Measurements from ENCODE around the gene MEMO1.
"Not testable (repeated sequence)": the region's sequence is repeated elsewhere in the genome, so short reads cannot be mapped to it uniquely, and the experiment has no call there.

MEMO1 gene

DNA sequence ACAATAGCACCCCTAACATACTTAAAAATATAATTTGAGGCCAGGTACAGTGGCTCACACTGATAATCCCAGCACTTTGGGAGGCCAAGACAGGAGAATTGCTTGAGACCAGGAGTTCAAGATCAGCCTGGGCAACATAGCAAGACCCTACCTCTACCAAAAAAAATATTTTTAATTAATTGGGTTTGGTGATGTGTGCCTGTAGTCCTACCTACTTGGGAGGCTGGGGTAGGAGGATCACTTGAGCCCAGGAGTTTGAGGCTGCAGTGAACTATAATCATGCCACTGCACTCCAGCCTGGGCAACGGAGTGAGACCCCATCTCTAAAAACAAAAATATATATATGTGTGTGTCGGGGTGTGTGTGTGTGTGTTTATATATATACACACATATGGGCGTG lies 91.3 kb downstream of the MEMO1 start:
- H3K36me3 ChIP-seq (ENCODE audit: control insufficient read depth in 1 of 2, insufficient read depth in 2 of 2, low read length in 2 of 2) = peaks cover 0 to 4% of the 10 kb centered on the region in 2 experiments
- H4K8ac ChIP-seq (ENCODE audit: low read depth, low read length) = no peak overlapping the region
- no peak overlapping the region for H4K91ac ChIP-seq (ENCODE audit: low read depth, low read length)
- H2AK5ac ChIP-seq (ENCODE audit: low read length) = no peak overlapping the region
- no peaks in the 10 kb centered on the region for H3K9me3 ChIP-seq (ENCODE audit: insufficient read depth, low read depth, low read length)
- H3K27me3 ChIP-seq (ENCODE audit: insufficient read depth, low read length) = no peaks in the 10 kb centered on the region
- no peaks in the 10 kb centered on the region for H3K79me2 ChIP-seq (ENCODE audit: control insufficient read depth, insufficient read depth, low read length, poor library complexity)
- no peak overlapping the region for H3K23ac ChIP-seq (ENCODE audit: low read length)
- no peak overlapping the region for H3K14ac ChIP-seq (ENCODE audit: low read length)
- no peak overlapping the region for H4K12ac ChIP-seq (ENCODE audit: low read depth, low read length)
- no peak overlapping the region for H2BK5ac ChIP-seq (ENCODE audit: low read depth, low read length, poor library complexity)
- WGBS (ENCODE audit: extremely low coverage, insufficient coverage, insufficient read length) = no CpG with 5 or more reads among the region's 3 CpGs
- no peak overlapping the region for H3K4me2 ChIP-seq (ENCODE audit: low read length)
- no peak overlapping the region for H3K9ac ChIP-seq (ENCODE audit: low read length)
- no peak overlapping the region for H3K4me3 ChIP-seq (ENCODE audit: low read depth, low read length)
- no peak overlapping the region for H2BK120ac ChIP-seq (ENCODE audit: insufficient read depth, low read length, poor library complexity)
- no peak overlapping the region for H2AFZ ChIP-seq (ENCODE audit: insufficient read depth, low read length, poor library complexity)
- no peak overlapping the region for H2BK12ac ChIP-seq (ENCODE audit: low read length)
- H3K18ac ChIP-seq (ENCODE audit: low read length) = no peak overlapping the region
- no peak overlapping the region for H3K27ac ChIP-seq (ENCODE audit: low read depth, low read length)
- DNase-seq = no peak
- H3K4ac ChIP-seq (ENCODE audit: low read depth, low read length) = no peak overlapping the region
- H3K79me1 ChIP-seq (ENCODE audit: low read length) = no peaks in the 10 kb centered on the region
- H3K4me1 ChIP-seq (ENCODE audit: control insufficient read depth in 1 of 2, insufficient read depth in 2 of 2, low read length in 2 of 2) = no peaks in the 10 kb centered on the region

DNA sequence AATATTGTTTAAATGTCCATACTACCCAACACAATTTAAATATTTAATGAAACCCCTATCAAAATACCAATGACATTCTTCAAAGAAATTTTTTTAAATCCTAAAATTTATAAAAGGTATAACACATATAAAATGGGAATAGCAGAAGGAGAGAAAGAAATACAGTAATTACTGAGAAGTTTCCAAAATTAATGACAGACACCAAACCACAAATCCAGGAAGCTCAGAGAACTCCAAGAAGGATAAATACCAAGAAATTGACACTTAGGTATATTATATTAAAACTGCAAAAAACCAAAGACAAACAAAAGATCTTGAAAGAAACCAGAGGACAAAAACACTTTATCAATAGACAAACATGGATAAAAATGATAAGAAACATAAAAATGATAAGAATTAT lies 101.1 kb downstream of the MEMO1 start:
- Histone ChIP-seq H3K9ac (ENCODE audit: low read length) (no peak overlapping the region), H3K4me1 (ENCODE audit: control insufficient read depth in 1 of 2, insufficient read depth in 2 of 2, low read length in 2 of 2) (no peaks in the 10 kb centered on the region), H3K27ac (ENCODE audit: low read depth, low read length) (no peak overlapping the region), H3K18ac (ENCODE audit: low read length) (no peak overlapping the region), H4K8ac (ENCODE audit: low read depth, low read length) (no peak overlapping the region), H3K23ac (ENCODE audit: low read length) (no peak overlapping the region), H4K91ac (ENCODE audit: low read depth, low read length) (no peak overlapping the region), H3K79me2 (ENCODE audit: control insufficient read depth, insufficient read depth, low read length, poor library complexity) (no peaks in the 10 kb centered on the region), H2AFZ (ENCODE audit: insufficient read depth, low read length, poor library complexity) (no peak overlapping the region), H2AK5ac (ENCODE audit: low read length) (no peak overlapping the region), H3K4me2 (ENCODE audit: low read length) (no peak overlapping the region), H3K27me3 (ENCODE audit: insufficient read depth, low read length) (no peaks in the 10 kb centered on the region), H2BK5ac (ENCODE audit: low read depth, low read length, poor library complexity) (no peak overlapping the region), H3K79me1 (ENCODE audit: low read length) (no peaks in the 10 kb centered on the region), H2BK12ac (ENCODE audit: low read length) (no peak overlapping the region), H3K36me3 (ENCODE audit: control insufficient read depth in 1 of 2, insufficient read depth in 2 of 2, low read length in 2 of 2) (peaks cover 3 to 5% of the 10 kb centered on the region in 2 experiments), H2BK120ac (ENCODE audit: insufficient read depth, low read length, poor library complexity) (no peak overlapping the region), H3K9me3 (ENCODE audit: insufficient read depth, low read depth, low read length) (no peaks in the 10 kb centered on the region), H4K12ac (ENCODE audit: low read depth, low read length) (no peak overlapping the region), H3K4ac (ENCODE audit: low read depth, low read length) (no peak overlapping the region), H3K4me3 (ENCODE audit: low read depth, low read length) (no peak overlapping the region), H3K14ac (ENCODE audit: low read length) (no peak overlapping the region)
- no peak for DNase-seq

DNA sequence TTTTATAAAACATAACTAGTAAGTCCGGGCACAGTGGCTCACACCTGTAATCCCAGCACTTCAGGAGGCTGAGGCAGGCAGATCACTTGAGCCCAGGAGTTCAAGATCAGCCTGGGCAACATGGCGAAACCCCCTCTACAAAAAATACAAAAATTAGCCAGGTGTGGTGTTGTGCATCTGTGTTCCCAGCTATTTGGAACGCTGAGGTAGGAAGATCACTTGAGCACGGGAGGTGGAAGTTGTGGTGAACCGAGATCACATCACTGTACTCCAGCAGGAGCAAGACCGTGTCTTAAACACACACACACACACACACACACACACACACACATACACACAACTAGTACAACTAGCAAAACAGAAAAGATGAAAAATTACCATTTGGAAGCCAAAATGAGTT lies 103.3 kb downstream of the MEMO1 start:
- H3K79me2 ChIP-seq (ENCODE audit: control insufficient read depth, insufficient read depth, low read length, poor library complexity); H3K4me2 ChIP-seq (ENCODE audit: low read length); H2AFZ ChIP-seq (ENCODE audit: insufficient read depth, low read length, poor library complexity); H4K91ac ChIP-seq (ENCODE audit: low read depth, low read length); H3K36me3 ChIP-seq (ENCODE audit: control insufficient read depth in 1 of 2, insufficient read depth in 2 of 2, low read length in 2 of 2); H3K27ac ChIP-seq (ENCODE audit: low read depth, low read length); H2BK12ac ChIP-seq (ENCODE audit: low read length); H3K18ac ChIP-seq (ENCODE audit: low read length); H3K23ac ChIP-seq (ENCODE audit: low read length); H3K4me3 ChIP-seq (ENCODE audit: low read depth, low read length); H3K27me3 ChIP-seq (ENCODE audit: insufficient read depth, low read length); H3K4ac ChIP-seq (ENCODE audit: low read depth, low read length); H3K79me1 ChIP-seq (ENCODE audit: low read length); H4K12ac ChIP-seq (ENCODE audit: low read depth, low read length); H2AK5ac ChIP-seq (ENCODE audit: low read length); H3K4me1 ChIP-seq (ENCODE audit: control insufficient read depth in 1 of 2, insufficient read depth in 2 of 2, low read length in 2 of 2); H3K9me3 ChIP-seq (ENCODE audit: insufficient read depth, low read depth, low read length); H3K14ac ChIP-seq (ENCODE audit: low read length); H3K9ac ChIP-seq (ENCODE audit: low read length); H2BK120ac ChIP-seq (ENCODE audit: insufficient read depth, low read length, poor library complexity); DNase-seq; H2BK5ac ChIP-seq (ENCODE audit: low read depth, low read length, poor library complexity); H4K8ac ChIP-seq (ENCODE audit: low read depth, low read length): not testable (repeated sequence)
- WGBS (ENCODE audit: extremely low coverage, insufficient coverage, insufficient read length) = no CpG with 5 or more reads among the region's 6 CpGs

DNA sequence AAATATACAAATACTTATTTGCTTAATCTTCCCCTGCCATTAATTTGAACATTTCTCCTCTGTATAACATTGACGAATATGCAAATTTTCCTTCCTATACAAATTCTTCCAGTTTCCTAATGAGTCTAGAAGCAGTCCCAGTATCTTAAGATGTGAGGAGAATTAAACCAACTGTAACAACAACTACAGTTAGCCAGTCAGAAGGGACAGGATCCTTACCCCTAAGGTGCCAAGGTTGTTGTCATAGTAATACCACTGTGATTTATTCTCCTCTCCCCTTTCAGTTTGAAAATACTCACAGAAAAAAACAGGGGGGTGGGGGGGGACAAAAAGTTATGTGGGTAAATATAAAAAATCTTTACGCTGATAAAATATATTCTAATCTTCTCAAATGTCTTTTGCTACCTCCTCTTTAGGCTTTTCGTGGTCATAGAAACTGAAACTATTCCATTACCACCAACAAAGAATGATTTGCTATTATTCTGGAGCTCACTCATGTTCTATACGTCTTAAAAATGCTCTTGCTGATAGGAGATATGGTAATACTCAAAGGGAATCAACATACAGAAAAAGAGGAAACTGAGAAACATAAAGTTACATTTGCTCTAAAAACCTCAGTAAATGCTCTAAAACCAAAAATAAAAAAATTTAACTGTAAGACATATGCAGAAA lies 107.6 kb downstream of the MEMO1 start:
- H3K4me2 ChIP-seq (ENCODE audit: low read length) = no peak overlapping the region
- H2AFZ ChIP-seq (ENCODE audit: insufficient read depth, low read length, poor library complexity) = no peak overlapping the region
- WGBS (ENCODE audit: extremely low coverage, insufficient coverage, insufficient read length) = no CpG with 5 or more reads among the region's 4 CpGs
- H3K36me3 ChIP-seq (ENCODE audit: control insufficient read depth in 1 of 2, insufficient read depth in 2 of 2, low read length in 2 of 2) = peaks cover 8% of the 10 kb centered on the region in 2 experiments
- H3K27ac ChIP-seq (ENCODE audit: low read depth, low read length) = no peak overlapping the region
- H3K79me1 ChIP-seq (ENCODE audit: low read length) = no peaks in the 10 kb centered on the region
- no peak overlapping the region for H4K12ac ChIP-seq (ENCODE audit: low read depth, low read length)
- H3K27me3 ChIP-seq (ENCODE audit: insufficient read depth, low read length) = no peaks in the 10 kb centered on the region
- H3K18ac ChIP-seq (ENCODE audit: low read length) = no peak overlapping the region
- no peak overlapping the region for H3K4ac ChIP-seq (ENCODE audit: low read depth, low read length)
- H3K9me3 ChIP-seq (ENCODE audit: insufficient read depth, low read depth, low read length) = no peaks in the 10 kb centered on the region
- H3K4me1 ChIP-seq (ENCODE audit: control insufficient read depth in 1 of 2, insufficient read depth in 2 of 2, low read length in 2 of 2) = no peaks in the 10 kb centered on the region
- no peak overlapping the region for H3K9ac ChIP-seq (ENCODE audit: low read length)
- DNase-seq = peak in 1 of 2 donors; percentile 7
- no peak overlapping the region for H2AK5ac ChIP-seq (ENCODE audit: low read length)
- H2BK120ac ChIP-seq (ENCODE audit: insufficient read depth, low read length, poor library complexity) = no peak overlapping the region
- no peak overlapping the region for H4K8ac ChIP-seq (ENCODE audit: low read depth, low read length)
- no peak overlapping the region for H2BK12ac ChIP-seq (ENCODE audit: low read length)
- H3K79me2 ChIP-seq (ENCODE audit: control insufficient read depth, insufficient read depth, low read length, poor library complexity) = no peaks in the 10 kb centered on the region
- H3K4me3 ChIP-seq (ENCODE audit: low read depth, low read length) = no peak overlapping the region
- H4K91ac ChIP-seq (ENCODE audit: low read depth, low read length) = no peak overlapping the region
- H2BK5ac ChIP-seq (ENCODE audit: low read depth, low read length, poor library complexity) = no peak overlapping the region
- no peak overlapping the region for H3K23ac ChIP-seq (ENCODE audit: low read length)
- H3K14ac ChIP-seq (ENCODE audit: low read length) = no peak overlapping the region

All from trophoblast cell (in vitro differentiated cells and primary cell).